Hematopoietic multipotent progenitor cell (in vitro differentiated cells): ENCODE data around the gene NUDT16L1. TPM values are rescaled to one million over a fixed set of nuclear protein-coding genes. Genes with fewer than 3 reads are reported as not detected.

Experiments used
- DNase-seq, 3 donors: peaks; one replicate each; pipeline ENCODE4 v3.0.0-alpha.2; 2011 to 2015; ENCODE audit warnings: low read depth in 2 of 3, low spot score in 2 of 3
- total RNA-seq: library from RNA; depleted of rRNA; stranded (reverse); fragments of >200 nt; gene quantifications from one replicate; pipeline ENCODE4 v1.2.3, GENCODE V29; 2012

NUDT16L1 gene
- total RNA-seq = 48.7 TPM

DNA sequence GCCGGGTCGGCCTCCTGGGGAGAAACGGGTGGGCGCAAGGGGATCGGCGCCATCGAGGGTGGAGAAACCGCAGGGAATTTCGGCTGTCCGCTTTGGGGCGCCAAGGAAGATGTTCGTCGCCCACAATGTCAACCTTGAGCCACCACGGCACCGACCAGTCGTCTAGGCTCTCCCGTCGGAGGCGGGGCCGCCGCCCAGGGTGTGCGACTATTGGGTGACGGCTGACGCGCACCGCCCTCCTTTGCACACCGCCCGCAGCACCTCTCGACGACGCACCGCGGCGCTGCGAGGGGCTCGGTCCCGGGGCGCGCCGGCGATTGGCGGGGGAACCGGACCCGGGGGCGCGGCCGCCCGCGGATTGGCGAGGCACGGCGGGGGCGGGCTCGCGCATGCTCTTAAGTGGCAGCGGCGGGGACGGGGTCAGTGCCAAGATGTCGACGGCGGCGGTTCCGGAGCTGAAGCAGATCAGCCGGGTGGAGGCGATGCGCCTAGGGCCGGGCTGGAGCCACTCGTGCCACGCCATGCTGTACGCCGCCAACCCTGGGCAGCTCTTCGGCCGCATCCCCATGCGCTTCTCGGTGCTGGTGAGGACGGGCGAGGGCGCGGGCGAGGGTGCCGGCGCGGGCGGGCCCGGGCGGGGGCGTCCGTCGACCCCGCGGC is at the start of gene NUDT16L1:
NUDT16L1 (plus strand) TSS at position 267 of the 660 bp plus-strand sequence; CDS start at position 432, 165 bp downstream.
- DNase-seq = peak; percentile 91 to 97 (median 95)

DNA sequence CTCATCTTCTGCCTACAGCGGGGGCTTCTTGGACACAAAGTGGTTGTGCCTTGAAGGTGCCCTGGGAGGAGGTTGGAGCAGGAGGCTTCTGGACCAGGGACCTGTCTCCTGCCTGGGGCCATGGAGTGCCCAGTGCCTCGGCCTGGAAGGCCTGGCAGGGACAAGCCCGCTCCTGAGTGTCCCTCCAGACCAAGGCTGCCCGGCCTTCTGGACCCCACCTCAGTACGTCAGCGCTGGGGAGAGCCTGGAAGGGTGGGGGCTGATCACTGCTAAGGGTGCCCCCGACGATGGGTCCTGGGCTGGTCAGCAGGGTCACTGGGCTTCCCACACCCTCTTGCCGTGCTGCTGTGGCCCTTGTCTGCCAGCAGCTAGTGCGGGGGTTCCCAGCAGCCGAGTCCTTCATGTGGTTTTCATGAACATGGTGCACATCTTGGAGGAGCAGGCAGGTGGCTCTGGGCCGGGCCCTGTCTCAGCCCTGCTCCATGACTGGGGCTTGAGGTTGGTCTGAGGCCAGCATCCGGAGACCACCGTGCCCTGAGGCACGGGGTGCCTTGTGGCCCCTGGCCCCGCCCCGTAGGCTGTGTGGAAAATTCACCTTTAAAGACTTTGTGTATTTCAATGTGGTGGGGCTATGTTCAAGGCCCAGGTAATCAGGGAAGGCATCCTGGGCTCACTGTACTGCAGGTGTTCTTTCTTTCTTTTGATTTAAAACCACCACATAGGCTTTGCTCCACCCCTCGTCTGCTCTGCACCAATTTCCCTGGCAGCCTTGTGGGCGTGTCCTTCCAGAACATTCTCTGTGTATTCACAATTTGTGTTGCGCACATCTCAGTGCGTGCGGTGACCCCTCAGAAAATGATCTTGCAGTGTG is 46.4 kb upstream of the NUDT16L1 start:
- DNase-seq = no peak

DNA sequence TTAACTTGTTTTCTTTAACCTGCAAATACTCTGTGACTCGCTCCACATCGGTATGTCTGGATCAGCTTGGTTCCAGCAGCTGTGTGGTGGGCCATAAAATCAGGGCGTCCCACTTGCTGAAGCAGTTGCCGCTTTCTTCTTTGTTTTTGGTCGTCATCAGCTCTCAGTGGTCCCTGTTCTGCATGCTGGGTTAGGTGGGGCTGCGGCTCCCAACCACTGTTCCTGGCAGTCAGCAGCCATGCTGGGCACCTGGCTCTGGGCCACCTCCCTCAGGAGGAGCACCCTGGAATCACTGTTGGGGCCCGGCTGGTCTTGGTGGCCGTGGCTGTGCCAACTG is 45.8 kb upstream of the NUDT16L1 start:
- no peak for DNase-seq

DNA sequence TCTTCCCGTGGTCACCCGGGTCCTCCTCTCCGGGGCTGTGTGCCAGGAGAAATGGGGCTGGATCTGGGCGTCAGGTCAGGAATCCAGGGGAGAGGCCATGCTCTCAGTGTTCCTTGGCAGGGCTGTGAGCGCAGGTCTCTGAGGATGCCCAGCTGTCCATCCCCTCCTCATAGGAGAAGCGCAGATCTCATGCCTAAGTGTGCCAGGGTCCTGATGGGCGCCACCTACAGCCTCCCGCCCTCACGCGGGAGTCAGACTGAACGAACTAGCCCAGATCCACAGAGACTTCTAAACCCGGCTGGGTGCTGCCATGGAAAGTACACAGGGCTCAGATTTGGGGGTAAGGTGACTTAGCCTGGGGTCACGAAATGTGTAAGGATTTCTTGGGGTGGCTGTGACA is 44.4 kb upstream of the NUDT16L1 start:
- DNase-seq = no peak

DNA sequence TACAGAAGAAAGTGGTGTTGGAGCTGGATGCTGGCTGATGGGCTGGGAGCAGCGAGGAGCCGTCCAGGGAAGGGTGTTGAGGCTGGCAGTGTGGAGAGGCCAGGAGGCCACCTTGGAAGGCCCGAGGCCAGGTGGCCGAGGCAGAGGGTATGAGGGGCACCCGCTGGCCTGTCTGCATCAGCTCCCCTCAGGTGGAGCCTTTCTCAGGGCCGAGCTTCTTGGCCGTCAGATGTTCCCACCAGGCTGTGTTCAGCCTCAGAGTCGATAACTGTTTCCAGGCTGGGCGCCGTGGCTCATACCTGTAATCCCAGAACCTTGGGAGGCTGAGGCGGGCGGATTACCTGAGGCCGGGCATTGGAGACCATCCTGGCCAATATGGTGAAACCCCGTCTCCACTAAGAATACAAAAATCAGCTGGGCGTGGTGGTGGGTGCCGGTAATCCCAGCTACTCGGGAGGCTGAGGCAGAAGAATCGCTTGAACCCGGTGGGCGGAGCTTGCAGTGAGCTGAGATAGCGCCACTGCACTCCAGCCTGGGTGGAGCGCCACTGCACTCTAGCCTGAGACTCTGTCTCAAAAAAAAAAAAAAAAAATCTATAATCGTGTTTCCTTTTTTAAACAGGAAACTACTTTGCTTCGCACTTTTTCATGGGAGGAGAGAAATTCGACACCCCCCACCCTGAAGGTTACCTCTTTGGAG is 43.5 kb upstream of the NUDT16L1 start:
- DNase-seq = no peak

DNA sequence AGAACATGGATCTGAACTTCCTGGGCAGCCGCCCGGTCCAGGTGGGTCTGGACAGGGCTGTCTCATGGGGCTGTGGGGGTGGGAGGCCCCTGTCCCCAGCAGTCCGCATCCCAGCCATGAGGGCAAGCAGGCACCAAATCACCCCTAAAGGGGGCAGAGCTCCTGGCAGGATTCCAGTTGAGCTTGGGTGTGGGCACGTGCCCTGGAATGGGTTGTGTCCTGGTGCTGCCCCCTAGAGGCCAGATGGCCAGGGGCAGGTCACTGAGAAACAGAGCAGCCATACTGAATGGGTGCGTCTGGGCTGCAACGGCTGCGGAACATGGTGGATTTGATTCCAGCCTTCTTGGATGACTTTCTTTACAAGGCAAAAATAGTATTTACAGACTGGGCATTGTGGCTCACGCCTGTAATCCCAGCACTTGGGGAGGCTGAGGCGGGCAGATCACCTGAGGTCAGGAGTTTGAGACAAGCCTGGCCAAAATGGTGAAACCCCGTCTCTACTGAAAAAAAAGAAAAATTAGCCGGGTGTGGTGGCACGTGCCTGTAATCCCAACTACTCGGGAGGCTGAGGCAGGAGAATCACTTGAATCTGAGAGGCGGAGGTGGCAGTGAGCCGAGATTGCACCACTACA is 42.8 kb upstream of the NUDT16L1 start:
- peak; percentile 59 to 97 (median 94) for DNase-seq

DNA sequence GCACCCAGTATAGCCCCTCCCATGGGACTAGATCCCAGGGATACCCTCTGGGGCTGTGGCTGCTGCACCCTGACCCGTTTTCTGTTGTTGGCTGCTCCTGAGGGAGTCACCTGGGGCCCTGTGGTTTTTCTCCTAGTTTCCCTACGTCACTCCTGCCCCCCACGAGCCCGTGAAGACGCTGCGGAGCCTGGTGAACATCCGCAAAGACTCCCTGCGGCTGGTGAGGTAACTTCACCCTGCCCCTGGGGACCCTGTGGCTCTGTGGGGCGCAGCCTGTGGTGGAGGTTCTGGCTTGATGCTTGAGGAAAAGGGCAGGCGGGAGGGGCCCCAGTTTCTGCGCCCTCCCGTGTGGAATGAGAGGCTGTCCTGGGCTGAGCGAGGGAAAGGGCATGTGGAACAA is 41.5 kb upstream of the NUDT16L1 start:
- DNase-seq = no peak

DNA sequence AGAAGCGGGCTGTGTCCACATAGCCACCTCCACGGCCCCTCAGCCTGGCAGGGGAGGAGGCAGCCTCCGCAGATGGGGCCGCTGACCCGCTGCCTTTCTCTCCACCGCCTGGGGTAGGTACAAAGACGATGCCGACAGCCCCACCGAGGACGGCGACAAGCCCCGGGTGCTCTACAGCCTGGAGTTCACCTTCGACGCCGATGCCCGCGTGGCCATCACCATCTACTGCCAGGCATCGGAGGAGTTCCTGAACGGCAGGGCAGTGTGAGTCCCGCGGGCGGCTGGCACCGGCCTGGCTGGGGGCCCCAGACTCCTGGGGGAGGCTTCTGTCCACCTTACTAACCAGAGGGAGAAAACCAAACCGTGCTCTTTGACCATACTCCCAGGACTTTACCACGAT is 40.8 kb upstream of the NUDT16L1 start:
- DNase-seq = no peak

DNA sequence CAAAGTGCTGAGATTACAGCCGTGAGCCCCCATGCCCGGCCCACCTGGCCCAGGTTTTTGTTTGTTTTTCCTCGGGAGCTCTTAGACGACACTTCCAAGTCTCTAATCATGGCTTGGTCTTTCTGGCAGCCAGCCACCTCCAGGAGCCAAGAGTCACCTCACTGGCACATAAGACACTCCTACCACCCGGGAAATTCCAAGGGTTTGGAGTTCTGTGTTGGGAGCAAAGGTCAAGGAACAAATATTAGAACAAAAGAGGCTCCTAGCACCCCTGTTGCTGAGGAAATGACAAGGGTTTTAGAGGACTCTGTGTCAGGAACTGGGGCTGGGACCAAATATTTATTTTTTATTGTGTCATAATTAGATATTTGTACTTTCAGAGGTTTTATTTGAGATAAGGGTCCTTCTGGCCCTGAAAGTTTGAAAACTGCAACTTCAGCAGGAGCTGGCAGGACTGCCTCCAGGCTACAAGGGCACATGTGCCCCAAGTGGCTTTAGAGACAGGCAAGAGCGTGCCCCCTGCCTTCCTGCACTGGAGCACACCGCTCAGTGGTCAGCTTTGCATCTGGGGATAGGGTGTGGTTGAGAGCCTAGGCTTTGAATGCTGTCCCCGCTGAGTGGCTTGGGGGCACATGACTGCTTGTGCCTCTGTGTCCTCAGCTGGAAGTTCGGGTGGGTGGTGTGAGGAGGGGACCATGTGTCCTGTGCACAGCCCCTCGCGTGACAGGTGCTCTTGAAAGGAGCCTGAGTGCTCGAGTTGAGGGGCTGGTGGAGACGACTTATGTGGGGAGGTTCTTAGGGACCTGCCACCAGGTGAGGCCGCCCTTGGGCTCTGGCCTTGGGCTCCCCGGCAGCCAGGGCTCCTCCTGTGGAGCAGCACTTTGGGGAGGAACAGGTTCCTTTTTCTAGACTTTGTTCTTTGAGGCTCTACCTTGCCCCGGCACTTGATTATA is 39.1 kb upstream of the NUDT16L1 start:
- DNase-seq = no peak

DNA sequence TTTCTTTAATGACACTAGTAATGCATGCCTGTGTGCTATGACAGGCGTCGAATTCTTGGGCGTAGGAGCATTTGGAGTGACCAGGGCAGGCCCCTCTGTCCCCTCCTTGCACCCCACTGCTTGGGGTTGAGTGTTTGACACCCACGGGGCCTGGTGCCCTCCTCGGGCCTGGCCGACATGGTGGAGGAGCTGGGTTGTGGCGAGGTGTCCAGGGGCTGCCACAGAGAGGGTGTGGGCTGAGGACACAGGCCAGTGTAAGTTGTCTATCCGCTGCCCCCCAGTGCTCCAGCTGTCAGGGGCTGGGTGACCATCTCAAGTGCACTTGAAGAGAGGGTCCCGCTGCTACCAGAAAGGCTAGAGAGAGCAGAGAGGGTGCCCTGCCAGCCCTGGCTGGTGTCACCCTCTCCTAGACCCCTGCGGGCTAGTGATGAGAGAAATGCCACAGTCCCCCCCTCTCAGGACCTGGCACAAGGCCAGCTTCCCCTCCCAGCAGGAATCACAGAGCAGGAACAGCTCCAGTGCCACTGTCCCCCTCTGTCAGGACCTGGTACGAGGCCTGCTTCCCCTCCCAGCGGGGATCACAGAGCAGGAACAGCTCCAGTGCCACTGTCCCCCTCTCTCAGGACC is 38.3 kb upstream of the NUDT16L1 start:
- no peak for DNase-seq

DNA sequence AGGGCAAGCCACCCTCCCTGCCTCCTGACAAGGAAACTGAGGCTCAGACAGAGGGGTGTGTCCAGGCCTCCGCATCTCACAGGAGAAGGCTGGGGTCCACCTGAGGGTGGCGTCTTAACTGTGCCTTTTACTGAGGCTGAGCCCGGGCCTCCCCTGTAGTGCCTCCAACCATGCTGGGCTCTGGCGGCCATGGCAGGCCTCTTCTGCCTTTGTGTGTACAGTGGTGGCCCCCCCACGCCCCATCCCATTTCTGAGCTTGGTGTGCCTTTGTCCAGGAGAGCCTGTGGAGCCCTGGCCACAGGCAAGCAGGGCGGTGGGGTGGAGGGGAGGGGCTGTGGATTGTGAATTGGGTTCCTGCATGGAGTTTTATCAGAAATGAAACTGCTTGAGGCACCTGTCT is 37.6 kb upstream of the NUDT16L1 start:
- DNase-seq = no peak

DNA sequence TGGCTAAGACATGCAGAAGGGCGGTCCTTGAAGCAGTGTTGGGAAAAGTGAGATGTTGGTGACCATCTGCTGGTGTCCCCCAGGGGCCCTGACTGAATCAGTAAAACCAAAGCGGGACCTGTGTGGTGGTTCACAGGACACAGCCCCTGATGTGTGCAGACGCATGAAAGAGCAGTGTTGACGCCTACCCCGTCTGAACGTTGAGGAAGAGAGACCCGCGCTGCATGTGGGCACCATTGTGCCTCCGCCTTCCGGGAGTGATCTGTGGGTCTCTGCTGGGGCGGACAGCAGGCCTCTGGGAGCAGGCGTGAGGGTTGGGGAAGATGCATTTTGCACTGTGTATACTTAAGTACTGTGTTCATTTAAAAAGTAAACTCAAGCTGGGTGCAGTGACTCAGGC is 37.1 kb upstream of the NUDT16L1 start:
- no peak for DNase-seq

DNA sequence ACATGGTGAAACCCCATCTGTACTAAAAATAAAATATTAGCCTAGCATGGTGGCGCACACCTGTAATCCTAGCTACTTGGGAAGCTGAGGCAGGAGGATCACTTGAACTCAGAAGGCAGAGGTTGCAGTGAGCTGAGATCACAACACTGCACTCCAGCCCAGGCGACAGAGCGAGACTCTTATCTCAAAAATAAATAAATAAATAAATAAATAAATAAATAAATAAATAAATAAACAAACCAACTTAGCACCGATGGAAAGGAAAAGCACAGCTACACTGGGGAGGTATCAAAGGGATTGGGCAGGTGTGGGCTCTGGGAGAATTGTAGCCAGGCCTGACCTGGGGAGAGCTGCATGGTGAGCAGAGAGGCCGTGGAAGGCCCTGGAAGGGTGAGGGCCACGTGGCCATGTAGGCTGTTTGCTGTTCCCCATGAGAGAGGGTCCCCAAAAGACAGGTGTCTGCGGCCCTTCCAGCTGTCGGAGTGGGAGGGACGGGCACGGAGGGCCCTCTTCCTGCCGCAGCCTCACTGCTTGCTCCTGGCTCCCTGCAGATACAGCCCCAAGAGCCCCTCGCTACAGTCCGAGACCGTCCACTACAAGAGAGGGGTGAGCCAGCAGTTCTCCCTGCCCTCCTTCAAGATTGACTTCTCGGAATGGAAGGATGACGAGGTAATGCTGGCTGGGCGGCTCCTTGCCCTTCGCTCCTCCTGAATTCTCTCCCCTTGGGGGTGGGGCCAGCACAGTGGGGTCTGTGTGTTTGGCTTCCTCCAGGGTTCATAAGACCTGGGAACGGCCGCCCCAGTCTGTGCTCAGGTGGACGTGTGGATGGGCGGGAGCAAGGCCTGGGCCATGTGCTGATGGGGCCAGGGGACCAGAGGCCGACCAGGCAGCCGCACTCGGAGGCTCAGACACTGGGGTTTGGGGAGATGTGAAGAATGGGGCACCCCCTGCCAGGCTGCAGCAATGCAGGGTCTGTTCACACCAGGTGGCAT is 36.4 kb upstream of the NUDT16L1 start:
- DNase-seq = no peak

DNA sequence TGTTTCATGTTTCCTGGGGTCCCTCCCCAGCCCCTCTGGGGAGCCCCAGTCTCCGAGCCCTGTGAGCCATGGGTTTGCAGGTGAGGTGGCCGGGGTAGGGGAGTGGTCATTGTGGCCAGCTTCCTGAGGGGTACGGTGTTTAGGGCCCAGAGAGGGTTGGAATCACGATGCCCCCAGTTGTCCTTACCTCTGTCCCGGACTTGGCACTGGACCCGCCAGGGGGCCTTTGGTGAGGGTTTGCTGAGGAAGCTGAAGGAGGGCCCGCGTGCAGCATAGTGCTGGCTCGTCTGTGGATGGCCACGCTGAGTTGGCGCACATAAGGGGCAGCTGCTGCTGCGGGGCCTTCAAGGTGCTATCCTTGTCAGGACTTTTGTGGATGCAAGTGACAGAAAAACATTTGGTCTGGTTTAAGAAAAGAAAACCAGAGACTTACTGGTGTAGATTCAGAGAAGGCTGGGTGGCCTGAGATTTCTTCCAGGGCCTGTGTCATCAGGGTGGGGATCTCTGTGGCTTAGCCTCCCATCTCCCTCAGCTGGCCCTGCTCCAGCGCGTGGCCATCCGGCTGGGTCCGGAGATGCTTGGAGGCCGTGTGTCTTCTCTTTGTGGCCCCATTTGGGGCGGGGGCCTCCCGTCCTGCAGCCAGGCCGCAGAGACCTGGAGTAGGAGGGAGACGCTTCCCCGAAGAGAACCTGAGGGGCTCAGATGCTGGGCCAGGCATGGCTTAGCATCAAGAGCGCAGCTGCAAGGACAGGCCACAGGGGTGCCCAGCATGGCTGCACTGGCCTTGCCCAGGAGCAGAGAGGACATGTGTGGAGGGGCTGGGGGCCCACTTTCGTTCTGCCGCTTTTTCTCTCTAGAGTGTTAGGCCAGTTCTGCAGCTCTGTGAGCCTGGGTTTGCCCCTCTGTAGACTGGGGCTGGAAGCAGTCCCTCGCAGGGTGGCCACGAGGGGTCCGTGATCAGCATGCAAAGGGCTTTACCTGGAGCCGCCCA is 33.7 kb upstream of the NUDT16L1 start:
- no peak for DNase-seq

DNA sequence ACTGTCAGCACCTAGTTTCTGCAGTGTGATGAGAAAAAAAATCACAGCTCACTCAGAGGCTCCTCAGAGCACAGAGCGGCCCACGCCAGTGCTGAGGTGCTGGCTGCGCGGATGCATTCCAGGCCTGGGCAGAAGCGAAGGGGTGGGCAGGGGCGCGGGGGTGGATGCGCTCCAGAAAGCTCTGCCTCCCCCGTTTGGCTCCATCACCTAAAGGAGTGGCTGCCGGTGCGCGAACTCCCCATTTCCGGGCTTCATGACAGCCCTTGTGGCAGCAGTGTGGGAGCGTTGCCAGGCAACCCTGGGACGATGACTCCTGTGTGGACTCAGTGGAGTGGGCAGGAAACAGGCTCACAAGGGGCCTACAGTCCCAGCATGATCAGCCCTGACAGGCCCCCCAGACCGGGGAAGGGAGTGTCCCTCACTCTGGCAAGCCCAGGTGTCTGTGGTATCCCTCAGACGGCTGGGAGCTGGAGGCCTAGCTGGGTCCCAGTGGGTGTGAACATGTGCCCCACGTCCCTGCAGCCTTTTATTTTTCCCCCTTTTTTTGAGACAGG is 32.8 kb upstream of the NUDT16L1 start:
- peak in 2 of 3 donors; percentile 55 to 81 for DNase-seq

DNA sequence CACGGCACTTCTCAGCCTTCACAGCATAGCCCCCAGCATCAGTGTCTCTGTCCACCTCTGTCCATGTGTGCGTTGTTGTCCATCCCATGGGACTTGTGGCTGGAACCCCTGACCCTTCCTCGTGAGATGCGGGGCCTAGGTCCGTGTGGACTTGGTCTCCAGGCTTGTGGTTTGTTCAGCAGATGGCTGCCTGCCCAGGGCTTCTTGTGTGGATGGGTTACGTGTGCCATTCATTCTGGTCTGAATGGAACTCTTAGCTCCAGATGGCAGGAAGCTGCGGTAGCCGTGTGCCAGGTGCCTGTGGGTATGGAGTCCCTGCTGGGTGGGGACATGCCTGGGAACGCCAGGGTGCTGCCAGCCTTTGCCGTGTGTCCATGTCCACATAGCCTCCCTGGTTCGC is 31.7 kb upstream of the NUDT16L1 start:
- DNase-seq = peak in 2 of 3 donors; percentile 86 to 88

DNA sequence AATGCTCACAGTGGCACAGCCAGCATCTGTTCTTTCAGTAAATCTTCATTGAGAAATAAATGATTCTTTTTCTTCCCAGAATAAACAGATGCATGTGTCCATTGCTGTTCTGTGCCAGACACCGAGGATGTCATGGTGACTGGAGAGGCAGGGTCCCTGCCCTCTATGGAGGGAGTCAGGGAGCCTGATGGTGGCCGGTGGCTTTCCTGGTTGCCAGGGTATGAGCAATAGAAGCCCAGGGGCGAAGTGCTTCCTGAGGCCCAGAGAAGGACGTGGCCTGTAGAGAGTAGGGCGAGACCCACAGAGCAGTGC is 29.9 kb upstream of the NUDT16L1 start:
- no peak for DNase-seq
